H1 (cell line): ENCODE measurements around the gene NADK2. TPM values are rescaled to one million over a fixed set of nuclear protein-coding genes. Genes with fewer than 3 reads are reported as not detected.

Experiments used
- CTCF ChIA-PET: fragments of 300-600 bp; sonication (Branson Sonifier 250); formaldehyde crosslinking; loops from one replicate; lab custom pipeline; 2021; ENCODE audit not compliant: partially characterized antibody; lab: Charles Lee
- POLR2A ChIA-PET: fragments of 300-600 bp; sonication (Branson Sonifier 250); formaldehyde crosslinking; loops from one replicate; lab custom pipeline; 2021; ENCODE audit warnings: inconsistent platforms; ENCODE audit not compliant: partially characterized antibody; lab: Charles Lee
- DNase-seq, 2 experiments: peaks; one replicate each; pipeline versions ENCODE4 v3.0.0 to v3.0.0-alpha.2; 2010 to 2022; ENCODE audit warnings: low spot score in 2 of 2, low read depth in 1 of 2, mixed read lengths in 1 of 2
- FAIRE-seq: peaks from 2 replicates; lab custom pipeline; 2011; peaks lifted over from hg19 to GRCh38; lab: Jason Lieb, UNC
- H2AFZ ChIP-seq: 2 replicates; pipeline ENCODE4 v1.8.1; 2012; ENCODE audit warnings: low read length, inconsistent platforms
- H2AK5ac ChIP-seq: 2 replicates; pipeline ENCODE4 v1.6.1; 2013; ENCODE audit warnings: low read depth, low read length
- H2BK120ac ChIP-seq: replicated peaks from 2 replicates; pipeline ENCODE3; 2013; ENCODE audit warnings: low read depth, low read length, inconsistent platforms
- H2BK12ac ChIP-seq: 2 replicates; pipeline ENCODE4 v1.6.1; 2013; ENCODE audit warnings: low read depth, low read length
- H2BK15ac ChIP-seq: 2 replicates; pipeline ENCODE4 v1.6.1; 2013; ENCODE audit warnings: low read length
- H2BK20ac ChIP-seq: 2 replicates; pipeline ENCODE4 v1.6.1; 2013; ENCODE audit warnings: low read length
- H2BK5ac ChIP-seq: 2 replicates; pipeline ENCODE4 v1.6.1; 2013; ENCODE audit warnings: low read depth, low read length
- H3K14ac ChIP-seq: 2 replicates; pipeline ENCODE4 v1.6.1; 2013; ENCODE audit warnings: inconsistent platforms; ENCODE audit not compliant: insufficient read length
- H3K18ac ChIP-seq: 2 replicates; pipeline ENCODE4 v1.6.1; 2013; ENCODE audit warnings: low read length; ENCODE audit errors: extremely low read depth
- H3K23ac ChIP-seq: 2 replicates; pipeline ENCODE4 v1.6.1; 2013; ENCODE audit warnings: inconsistent platforms; ENCODE audit not compliant: insufficient read length
- H3K23me2 ChIP-seq: 2 replicates; pipeline ENCODE4 v1.6.1; 2013; ENCODE audit warnings: low read depth, low read length
- H3K27ac ChIP-seq: 2 replicates; pipeline ENCODE4 v1.6.1; 2011; ENCODE audit warnings: low read depth, low read length, inconsistent platforms
- H3K27me3 ChIP-seq, 4 experiments: replicated peaks in 1 of 4; 1 replicate in 1 of 4; 2 replicates in 3 of 4; pipeline versions ENCODE4 v1.6.1 to v1.8.1; 2011 to 2013; ENCODE audit warnings: low read length in 3 of 4, mild to moderate bottlenecking in 3 of 4, inconsistent platforms in 2 of 4, mixed read lengths in 2 of 4, moderate library complexity in 1 of 4; ENCODE audit not compliant: control insufficient read depth in 3 of 4, insufficient read depth in 3 of 4; ENCODE audit errors: extremely low read depth in 1 of 4
- H3K36me3 ChIP-seq, 4 experiments: 2 replicates each; pipeline versions ENCODE4 v1.6.1 to v1.8.1; 2011 to 2013; ENCODE audit warnings: mild to moderate bottlenecking in 4 of 4, low read length in 3 of 4, moderate library complexity in 2 of 4, control low read depth in 1 of 4, inconsistent platforms in 1 of 4; ENCODE audit not compliant: insufficient read depth in 4 of 4, control insufficient read depth in 2 of 4
- H3K4ac ChIP-seq: replicated peaks from 2 replicates; pipeline ENCODE3; 2013; ENCODE audit warnings: low read length, low read depth, mixed read lengths, inconsistent platforms; ENCODE audit not compliant: insufficient read length
- H3K4me1 ChIP-seq, 4 experiments: replicated peaks in 1 of 4; 1 replicate in 1 of 4; 2 replicates in 3 of 4; pipeline versions ENCODE4 v1.6.1 to v1.8.1; 2011 to 2013; ENCODE audit warnings: low read length in 3 of 4, inconsistent platforms in 2 of 4, mixed read lengths in 1 of 4; ENCODE audit not compliant: insufficient read depth in 4 of 4, control insufficient read depth in 3 of 4
- H3K4me2 ChIP-seq, 2 experiments: 2 replicates each; pipeline versions ENCODE4 v1.6.1 to v1.8.1; 2011 to 2013; ENCODE audit warnings: low read depth in 2 of 2, low read length in 2 of 2, control low read depth in 1 of 2, inconsistent platforms in 1 of 2, mild to moderate bottlenecking in 1 of 2; ENCODE audit not compliant: insufficient read depth in 1 of 2
- H3K4me3 ChIP-seq, 4 experiments: fragments of 200-600, 300-600 bp in 1 of 4; sonication (generic), shearing (Covaris generic), sonication (Bioruptor Twin) in 1 of 4; 2 replicates each; pipeline versions ENCODE4 v1.5.1 to v1.8.1; 2011 to 2016; ENCODE audit warnings: low read length in 4 of 4, low read depth in 3 of 4, control low read depth in 2 of 4, inconsistent platforms in 2 of 4, mild to moderate bottlenecking in 2 of 4, mixed read lengths in 1 of 4, moderate library complexity in 1 of 4; ENCODE audit not compliant: insufficient read depth in 2 of 4; ENCODE audit errors: extremely low read depth in 1 of 4
- H3K56ac ChIP-seq: replicated peaks from 2 replicates; pipeline ENCODE3; 2013; ENCODE audit warnings: low read depth, mild to moderate bottlenecking, mixed read lengths, low read length, inconsistent platforms; ENCODE audit not compliant: insufficient read length
- H3K79me1 ChIP-seq: 2 replicates; pipeline ENCODE4 v1.6.1; 2013; ENCODE audit warnings: low read depth, low read length, control low read depth
- H3K79me2 ChIP-seq, 2 experiments: 2 replicates each; pipeline versions ENCODE4 v1.6.1 to v1.8.1; 2012 to 2013; ENCODE audit warnings: low read length in 2 of 2, mild to moderate bottlenecking in 2 of 2, inconsistent platforms in 1 of 2; ENCODE audit not compliant: insufficient read depth in 2 of 2, control insufficient read depth in 1 of 2
- H3K9ac ChIP-seq, 4 experiments: replicated peaks in 1 of 4; 1 replicate in 1 of 4; 2 replicates in 3 of 4; pipeline versions ENCODE4 v1.6.1 to v1.8.1; 2011 to 2013; ENCODE audit warnings: low read depth in 3 of 4, low read length in 3 of 4, control low read depth in 2 of 4, mild to moderate bottlenecking in 2 of 4, moderate library complexity in 2 of 4, inconsistent platforms in 1 of 4; ENCODE audit errors: extremely low read depth in 1 of 4
- H3K9me3 ChIP-seq, 2 experiments: 2 replicates each; pipeline versions ENCODE4 v1.6.1 to v1.8.1; 2012 to 2013; ENCODE audit warnings: mild to moderate bottlenecking in 2 of 2, moderate library complexity in 2 of 2, control low read depth in 1 of 2, inconsistent platforms in 1 of 2, low read depth in 1 of 2, low read length in 1 of 2, mixed read lengths in 1 of 2; ENCODE audit not compliant: insufficient read depth in 2 of 2
- H4K20me1 ChIP-seq, 2 experiments: replicated peaks in 1 of 2; 2 replicates each; pipeline versions ENCODE3 to v1.8.1; 2011 to 2013; ENCODE audit warnings: inconsistent platforms in 2 of 2, low read length in 2 of 2, mild to moderate bottlenecking in 1 of 2; ENCODE audit not compliant: insufficient read depth in 2 of 2, control insufficient read depth in 1 of 2
- H4K5ac ChIP-seq: 2 replicates; pipeline ENCODE4 v1.6.1; 2013; ENCODE audit warnings: low read length, low read depth, mixed read lengths, inconsistent platforms; ENCODE audit not compliant: insufficient read length
- H4K8ac ChIP-seq: 2 replicates; pipeline ENCODE4 v1.8.0; 2013; ENCODE audit warnings: mild to moderate bottlenecking, moderate library complexity, low read length, inconsistent platforms; ENCODE audit not compliant: insufficient read depth; ENCODE audit errors: extremely low read depth
- H4K91ac ChIP-seq: replicated peaks from 2 replicates; pipeline ENCODE3; 2013; ENCODE audit warnings: low read length, mixed read lengths, inconsistent platforms; ENCODE audit not compliant: insufficient read length
- BCL11A ChIP-seq, 2 experiments: IDR thresholded peaks; one replicate each; pipeline ENCODE4 v1.6.1; 2011; ENCODE audit warnings: low read depth in 2 of 2, low read length in 2 of 2, mild to moderate bottlenecking in 2 of 2
- CHD1 ChIP-seq: IDR thresholded peaks from 2 replicates; pipeline ENCODE4 v1.6.1; 2012; ENCODE audit warnings: low read depth, low read length, improper control_type of control experiment
- EP300 ChIP-seq, 2 experiments: IDR thresholded peaks; 1 replicate in 1 of 2; 2 replicates in 1 of 2; pipeline ENCODE4 v1.6.1; 2011 to 2012; ENCODE audit warnings: low read depth in 2 of 2, low read length in 2 of 2, mild to moderate bottlenecking in 2 of 2, borderline replicate concordance in 1 of 2, inconsistent platforms in 1 of 2, moderate library complexity in 1 of 2
- FOSL1 ChIP-seq: IDR thresholded peaks from 2 replicates; pipeline ENCODE4 v1.6.1; 2011; ENCODE audit warnings: mild to moderate bottlenecking, low read depth, low read length, moderate library complexity; ENCODE audit not compliant: insufficient read depth
- JUN ChIP-seq: IDR thresholded peaks from 2 replicates; pipeline ENCODE4 v1.6.1; 2011; ENCODE audit warnings: low read depth, mild to moderate bottlenecking, improper control_type of control experiment, low read length
- MAFK ChIP-seq: IDR thresholded peaks from 2 replicates; pipeline ENCODE4 v1.6.1; 2012; ENCODE audit warnings: low read depth, mild to moderate bottlenecking, improper control_type of control experiment, low read length
- MAX ChIP-seq: IDR thresholded peaks from 2 replicates; pipeline ENCODE4 v1.6.1; 2012; ENCODE audit warnings: inconsistent platforms
- POU5F1 ChIP-seq: IDR thresholded peaks from 2 replicates; pipeline ENCODE4 v1.6.1; 2011; ENCODE audit warnings: low read depth, mild to moderate bottlenecking, low read length, moderate library complexity
- RAD21 ChIP-seq, 2 experiments: IDR thresholded peaks in 1 of 2; conservative IDR thresholded peaks in 1 of 2; 2 replicates each; pipeline ENCODE4 v1.6.1; 2011; ENCODE audit warnings: low read depth in 2 of 2, low read length in 2 of 2, improper control_type of control experiment in 1 of 2, inconsistent platforms in 1 of 2, mild to moderate bottlenecking in 1 of 2, moderate library complexity in 1 of 2
- RXRA ChIP-seq: IDR thresholded peaks from 2 replicates; pipeline ENCODE4 v1.6.1; 2011; ENCODE audit warnings: low read depth, mild to moderate bottlenecking, low read length, moderate library complexity; ENCODE audit not compliant: insufficient read depth
- SRF ChIP-seq: IDR thresholded peaks from 2 replicates; pipeline ENCODE4 v1.6.1; 2011; ENCODE audit warnings: mild to moderate bottlenecking, low read depth, low read length, moderate library complexity
- SUZ12 ChIP-seq: fragments of 200-600 bp; sonication (generic); IDR thresholded peaks from 2 replicates; pipeline ENCODE4 v1.6.1; 2012; ENCODE audit warnings: mild to moderate bottlenecking, inconsistent platforms, low read length, moderate library complexity, mixed read lengths
- USF2 ChIP-seq: IDR thresholded peaks from 2 replicates; pipeline ENCODE4 v1.6.1; 2011; ENCODE audit warnings: low read length, improper control_type of control experiment
- WGBS, 2 experiments: shearing (Covaris generic) in 1 of 2; methylation state at CpG; one replicate each; pipeline versions ENCODE4 v1.1.6 to v1.1.7; 2013 to 2015; ENCODE audit warnings: low lambda C conversion rate in 2 of 2, mixed read lengths in 2 of 2, inconsistent platforms in 1 of 2, low coverage in 1 of 2, missing lambda C conversion rate in 1 of 2; ENCODE audit not compliant: insufficient replicate concordance in 2 of 2, insufficient coverage in 1 of 2, insufficient read length in 1 of 2; ENCODE audit errors: extremely low coverage in 1 of 2, missing lambda C conversion rate in 1 of 2; 5-methylcytosine and 5-hydroxymethylcytosine counted together
- polyA plus RNA-seq, 7 experiments: library from polyadenylated mRNA; depleted of rRNA in 3 of 7; stranded (reverse) in 5 of 7; unstranded in 2 of 7; fragments of >200 nt in 5 of 7; fragments of 200-250 nt in 2 of 7; gene quantifications; 1 replicate in 5 of 7; 2 replicates in 1 of 7; 4 replicates in 1 of 7; pipeline versions ENCODE4 v1.2.1 to v1.2.3, GENCODE V29; 2011 to 2013; ENCODE audit warnings: missing spikeins in 2 of 7, mixed read lengths in 2 of 7
- total RNA-seq: library from RNA; stranded (reverse); fragmentation: NEBNext Ultra II Directional; extraction: Animal tissue kit (Norgen Biotek cat#: 25700); gene quantifications from 2 replicates; pipeline ENCODE4 v1.2.1, GENCODE V29; 2021

The NADK2 gene
- total and polyA plus RNA-seq, 2 of the 8 experiments (the other 6 are each of a cell fraction or from before 2014, with no cell fraction given): 3.4 to 16.1 TPM

GRCh38 chr5:36177154-36177553 is 64.6 kb downstream of the NADK2 start:
- H3K36me3 ChIP-seq: peaks cover 13 to 77% (median 38%) of the 10 kb centered on the region in 4 experiments
- no peak overlapping the region for H3K14ac ChIP-seq
- H3K23ac ChIP-seq: no peak overlapping the region
- no peak for FAIRE-seq
- no peak overlapping the region for H4K8ac ChIP-seq
- no peak overlapping the region for H3K18ac ChIP-seq
- no peaks in the 10 kb centered on the region for H4K20me1 ChIP-seq
- no peak overlapping the region for H3K9ac ChIP-seq
- no peak overlapping the region for H4K5ac ChIP-seq
- no peak for TF ChIP-seq JUN
- no peak for TF ChIP-seq CHD1
- TF ChIP-seq SRF: no peak
- no peak for TF ChIP-seq FOSL1
- TF ChIP-seq EP300 (IDR thresholded peaks at IDR 0.05; ENCODE audit: borderline replicate concordance in 1 of 2, low read depth in 2 of 2, low read length in 2 of 2): no peak
- TF ChIP-seq BCL11A (IDR thresholded peaks at IDR 0.05; ENCODE audit: low read depth in 2 of 2, low read length in 2 of 2): no peak
- TF ChIP-seq MAX: no peak
- no peak for TF ChIP-seq USF2
- TF ChIP-seq SUZ12: no peak
- TF ChIP-seq MAFK: no peak
- TF ChIP-seq POU5F1: no peak
- no peak for TF ChIP-seq RXRA
- TF ChIP-seq RAD21 (IDR thresholded peaks at IDR 0.05 in 1 of 2, conservative IDR thresholded peaks at IDR 0.05 in 1 of 2; ENCODE audit: low read depth in 2 of 2, low read length in 2 of 2): no peak
- TF ChIP-seq, all 59 proteins: peak for 0
- Histone ChIP-seq H3K4me1 (no peaks in the 10 kb centered on the region), H3K4me2 (no peak overlapping the region), H2AK5ac (no peak overlapping the region), H2BK15ac (no peak overlapping the region), H2BK12ac (no peak overlapping the region), H2AFZ (no peak overlapping the region), H2BK20ac (no peak overlapping the region), H3K79me2 (no peaks in the 10 kb centered on the region), H2BK5ac (no peak overlapping the region), H3K27me3 (peaks cover 0 to 3% (median 0%) of the 10 kb centered on the region in 4 experiments; a peak in 1 of 7 replicates), H3K4ac (no peak overlapping the region), H3K79me1 (no peaks in the 10 kb centered on the region), H3K27ac (no peak overlapping the region), H3K56ac (no peak overlapping the region), H3K4me3 (no peak overlapping the region), H3K9me3 (no peaks in the 10 kb centered on the region), H4K91ac (no peak overlapping the region), H3K23me2 (no peaks in the 10 kb centered on the region), H2BK120ac (no peak overlapping the region)
- CTCF ChIA-PET: interaction anchor here (0.7 to 1.8 kb wide), 3 partner anchors 11 to 225 kb away, joined by 3 to 6 read pairs (median 3); no protein-coding TSS in a partner anchor
- no peak for DNase-seq
- WGBS, 2 experiments: 90% methylated on average over 2 of the region's 2 CpGs; no CpG with 5 or more reads in 1 of the 2 experiments
- POLR2A ChIA-PET: no interaction called here
